AG04450 (cell line): Measurements from ENCODE around the gene CDH4. TPM values are rescaled to one million over a fixed set of nuclear protein-coding genes. Genes with fewer than 3 reads are reported as not detected.

Experiments used
- CTCF ChIA-PET: fragments of 300-600, 350-600 bp; formaldehyde crosslinking; extraction: SDS; loops from one replicate; lab custom pipeline; 2022; ENCODE audit warnings: antibody characterized with exemption, inconsistent platforms; lab: Charles Lee
- POLR2A ChIA-PET: fragments of 350-600 bp; formaldehyde crosslinking; extraction: SDS; loops from one replicate; lab custom pipeline; 2021; ENCODE audit warnings: antibody characterized with exemption, inconsistent platforms; lab: Yijun Ruan, JAX
- DNase-seq: peaks from one replicate; pipeline ENCODE4 v3.0.0-alpha.2; 2011; ENCODE audit warnings: low read depth, low spot score
- H3K27ac ChIP-seq: one replicate; pipeline ENCODE4 v1.5.1; 2012; ENCODE audit warnings: low read depth, low read length, control low read depth
- H3K27me3 ChIP-seq: one replicate; pipeline ENCODE4 v1.6.0; 2012; ENCODE audit warnings: low read length; ENCODE audit not compliant: control insufficient read depth, insufficient read depth
- H3K4me3 ChIP-seq: 2 replicates; pipeline ENCODE4 v1.5.1; 2011; ENCODE audit warnings: mild to moderate bottlenecking, low read depth, low read length, control low read depth
- H3K9me3 ChIP-seq: 2 replicates; pipeline ENCODE4 v1.5.1; 2012; ENCODE audit warnings: low read length; ENCODE audit not compliant: control insufficient read depth, insufficient read depth
- polyA plus RNA-seq: library from polyadenylated mRNA; depleted of rRNA; stranded (reverse); fragments of >200 nt; gene quantifications from 2 replicates; pipeline ENCODE4 v1.2.3, GENCODE V29; 2011
- TF ChIP-seq, protein P1 (sequence below): IDR thresholded peaks from 2 replicates; pipeline ENCODE4 v1.5.1; 2011; ENCODE audit warnings: low read depth, low read length, control low read depth, inconsistent platforms

The CDH4 gene
- polyA plus RNA-seq, 1 experiment, result 1.6 TPM

DNA sequence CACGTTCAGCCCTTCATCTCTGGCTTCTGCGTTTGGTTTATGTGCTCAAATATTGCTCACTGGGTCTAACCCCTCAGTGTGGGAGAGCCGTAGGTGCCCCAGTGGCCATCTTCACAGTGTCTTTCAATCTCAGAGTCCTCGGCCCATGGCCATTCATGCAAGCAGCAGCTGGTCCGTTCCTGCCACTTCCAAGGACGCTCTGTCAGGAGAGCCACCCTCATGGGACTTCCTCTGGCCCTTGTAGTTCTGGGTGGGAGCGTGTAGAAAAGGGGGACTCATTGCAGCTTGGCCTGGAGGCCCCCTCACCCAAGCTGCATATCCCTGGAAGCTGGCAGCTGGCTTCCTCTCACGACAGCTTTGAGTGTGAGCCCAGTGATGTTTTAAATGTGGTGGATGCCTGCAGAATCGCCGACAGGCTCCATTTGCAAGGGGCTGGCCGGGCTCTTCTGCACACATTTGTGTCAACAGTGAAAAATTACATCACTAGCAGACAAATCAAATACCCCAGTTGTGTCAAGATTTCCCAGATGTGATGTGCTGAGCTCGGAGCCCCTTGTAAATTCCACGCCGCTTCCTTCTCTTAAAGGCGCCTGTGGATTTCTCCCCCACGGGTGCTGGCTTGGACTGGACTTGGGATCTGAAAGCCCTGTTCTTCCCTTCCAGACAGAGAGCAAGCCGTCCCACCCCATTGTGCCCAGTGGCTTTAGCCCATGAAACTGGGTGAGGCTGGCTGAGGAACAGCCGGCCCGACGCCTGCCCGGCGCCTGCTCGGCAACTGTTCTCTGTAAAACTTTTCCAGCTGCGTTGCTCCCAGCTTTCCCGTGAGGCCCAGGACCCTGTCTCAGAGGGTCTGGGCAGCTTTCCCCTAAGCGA, 453.6 kb downstream of the CDH4 start:
- ChIA-PET POLR2A (no interaction called here), CTCF (no interaction called here)
- DNase-seq, result no peak
- no peaks in the 10 kb centered on the region; the same call in 1 of the 2 replicates for H3K9me3 ChIP-seq
- TF ChIP-seq, protein P1, sequence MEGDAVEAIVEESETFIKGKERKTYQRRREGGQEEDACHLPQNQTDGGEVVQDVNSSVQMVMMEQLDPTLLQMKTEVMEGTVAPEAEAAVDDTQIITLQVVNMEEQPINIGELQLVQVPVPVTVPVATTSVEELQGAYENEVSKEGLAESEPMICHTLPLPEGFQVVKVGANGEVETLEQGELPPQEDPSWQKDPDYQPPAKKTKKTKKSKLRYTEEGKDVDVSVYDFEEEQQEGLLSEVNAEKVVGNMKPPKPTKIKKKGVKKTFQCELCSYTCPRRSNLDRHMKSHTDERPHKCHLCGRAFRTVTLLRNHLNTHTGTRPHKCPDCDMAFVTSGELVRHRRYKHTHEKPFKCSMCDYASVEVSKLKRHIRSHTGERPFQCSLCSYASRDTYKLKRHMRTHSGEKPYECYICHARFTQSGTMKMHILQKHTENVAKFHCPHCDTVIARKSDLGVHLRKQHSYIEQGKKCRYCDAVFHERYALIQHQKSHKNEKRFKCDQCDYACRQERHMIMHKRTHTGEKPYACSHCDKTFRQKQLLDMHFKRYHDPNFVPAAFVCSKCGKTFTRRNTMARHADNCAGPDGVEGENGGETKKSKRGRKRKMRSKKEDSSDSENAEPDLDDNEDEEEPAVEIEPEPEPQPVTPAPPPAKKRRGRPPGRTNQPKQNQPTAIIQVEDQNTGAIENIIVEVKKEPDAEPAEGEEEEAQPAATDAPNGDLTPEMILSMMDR, result no peak
- H3K4me3 ChIP-seq, result no peak overlapping the region
- H3K27ac ChIP-seq, result no peak overlapping the region
- peaks cover 21% of the 10 kb centered on the region for H3K27me3 ChIP-seq

DNA sequence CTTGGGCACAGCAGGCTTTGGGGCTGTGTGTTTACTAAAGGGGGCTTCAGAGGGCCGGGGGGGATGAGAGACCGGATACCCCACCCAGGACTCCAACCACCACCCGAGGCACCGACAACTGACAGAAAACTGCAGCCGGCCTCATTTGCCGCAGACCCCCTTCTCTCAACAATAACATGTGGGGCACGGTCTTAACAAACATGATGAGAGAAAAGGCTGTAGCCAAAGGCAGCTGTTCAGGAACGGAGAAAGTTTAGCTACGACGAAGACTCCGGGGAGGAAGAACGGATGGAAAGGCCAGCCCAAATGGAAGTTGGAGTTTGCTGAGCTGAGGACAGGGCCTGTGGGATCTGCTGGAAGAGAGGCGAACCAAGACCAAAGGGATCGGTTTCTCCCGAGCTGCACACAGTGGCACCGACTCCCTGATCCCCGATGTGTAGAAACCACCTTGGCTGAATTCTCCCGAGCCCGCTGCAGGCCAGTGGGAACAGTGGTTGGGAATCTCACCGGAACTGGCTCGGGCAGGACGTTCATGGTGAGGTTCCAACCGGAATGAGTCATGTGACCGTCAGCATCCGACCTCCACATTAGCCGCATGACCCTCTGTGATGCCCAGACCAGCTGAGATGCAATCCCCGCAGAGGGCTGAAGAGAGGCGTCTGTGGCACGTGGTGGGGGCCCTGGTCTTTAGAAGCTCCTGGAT, 454.3 kb downstream of the CDH4 start:
- H3K27ac ChIP-seq, result no peak overlapping the region
- no peak for DNase-seq
- H3K9me3 ChIP-seq, result no peaks in the 10 kb centered on the region; the same call in 1 of the 2 replicates
- POLR2A ChIA-PET, result no interaction called here
- no peak overlapping the region for H3K4me3 ChIP-seq
- TF ChIP-seq, protein P1, result no peak
- CTCF ChIA-PET, result no interaction called here
- peaks cover 21% of the 10 kb centered on the region for H3K27me3 ChIP-seq

DNA sequence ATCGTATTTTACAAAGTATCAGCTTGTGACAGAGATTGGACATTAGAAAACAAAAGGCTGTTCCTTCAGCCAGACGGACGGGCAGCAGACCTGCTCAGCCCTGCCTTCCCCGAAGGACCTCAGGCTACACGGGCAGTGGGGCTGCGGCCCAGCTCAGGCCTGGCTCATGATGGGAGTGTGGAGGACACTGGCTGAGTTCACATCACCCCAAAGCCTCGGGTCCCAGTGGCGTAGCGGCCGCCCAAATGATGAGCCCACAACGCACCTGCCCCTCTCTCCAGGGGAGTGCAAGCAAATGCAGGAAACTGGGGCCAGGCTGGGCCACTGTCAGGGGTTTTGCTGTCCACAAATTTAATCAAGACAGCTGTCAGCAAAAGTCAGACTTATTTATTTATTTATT, 456.8 kb downstream of the CDH4 start:
- CTCF ChIA-PET, result no interaction called here
- Histone ChIP-seq H3K27me3 (peaks cover 21% of the 10 kb centered on the region), H3K4me3 (no peak overlapping the region), H3K9me3 (no peaks in the 10 kb centered on the region; the same call in 1 of the 2 replicates), H3K27ac (no peak overlapping the region)
- POLR2A ChIA-PET, result interaction anchor here (0.8 kb wide), 1 partner anchor 20 kb away, joined by 3 read pairs; no protein-coding TSS in a partner anchor
- DNase-seq, result no peak
- TF ChIP-seq, protein P1, result no peak

DNA sequence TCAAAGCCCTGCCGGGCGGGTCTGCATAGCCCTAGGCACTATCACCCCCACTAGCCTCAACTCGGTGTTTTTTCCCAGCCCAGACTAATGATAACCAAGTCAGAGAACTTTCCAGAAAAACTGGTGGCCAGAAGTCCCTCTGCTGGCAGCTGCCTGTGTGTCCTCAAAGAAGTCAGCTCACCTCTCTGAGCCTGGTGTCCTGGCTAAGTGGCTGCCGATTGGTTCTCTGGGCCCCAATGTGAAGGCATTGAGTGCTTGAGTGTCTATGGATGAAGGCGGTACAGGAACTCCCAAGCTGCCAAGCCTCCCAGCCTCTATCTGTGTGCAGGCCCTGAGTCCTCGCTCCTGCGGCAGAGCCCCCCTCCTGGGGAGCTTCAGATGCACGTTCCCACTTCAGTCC, 458.0 kb downstream of the CDH4 start:
- POLR2A ChIA-PET, result no interaction called here
- CTCF ChIA-PET, result no interaction called here

More for the DNA sequence above, 458.0 kb downstream of the CDH4 start:
- TF ChIP-seq, protein P1, result no peak
- H3K27me3 ChIP-seq, result peaks cover 16% of the 10 kb centered on the region
- no peak overlapping the region for H3K4me3 ChIP-seq
- DNase-seq, result no peak
- H3K9me3 ChIP-seq, result no peaks in the 10 kb centered on the region; the same call in 1 of the 2 replicates
- H3K27ac ChIP-seq, result no peak overlapping the region
